Gastrocnemius medialis (tissue), 4 donors: ENCODE measurements around the gene SMTN. TPM values are rescaled to one million over a fixed set of nuclear protein-coding genes. Genes with fewer than 3 reads are reported as not detected.
"Not testable (repeated sequence)": the region's sequence is repeated elsewhere in the genome, so short reads cannot be mapped to it uniquely, and the experiment has no call there.

Experiments used
- ATAC-seq, 2 donors: fragments of 150-250 bp; one replicate each; pipeline ENCODE4 v1.9.1; 2016
- DNase-seq, 2 donors: peaks; one replicate each; pipeline ENCODE4 v3.0.0-alpha.2; 2019
- H3K27ac ChIP-seq, 4 donors: fragments of 200-600 bp; sonication (generic); 1 replicate in 1 of 4; 2 replicates in 3 of 4; pipeline ENCODE4 v1.5.1; 2016 to 2018; ENCODE audit warnings: mild to moderate bottlenecking in 2 of 4, moderate library complexity in 1 of 4
- H3K27me3 ChIP-seq, 3 donors: fragments of 200-600 bp; sonication (generic) in 2 of 3; 1 replicate in 1 of 3; 2 replicates in 2 of 3; pipeline versions ENCODE4 v1.5.1 to v1.6.0; 2016 to 2019; ENCODE audit warnings: mild to moderate bottlenecking in 1 of 3, moderate library complexity in 1 of 3
- H3K36me3 ChIP-seq, 2 donors: fragments of 200-600 bp; sonication (generic) in 1 of 2; one replicate each; pipeline ENCODE4 v1.5.1; 2017 to 2018
- H3K4me1 ChIP-seq, 2 donors: fragments of 200-600 bp; sonication (generic) in 1 of 2; one replicate each; pipeline ENCODE4 v1.5.1; 2016 to 2017; ENCODE audit warnings: mild to moderate bottlenecking in 2 of 2
- H3K4me3 ChIP-seq, 4 donors: fragments of 200-600 bp; sonication (generic) in 3 of 4; 1 replicate in 1 of 4; 2 replicates in 3 of 4; pipeline ENCODE4 v1.5.1; 2016 to 2019; ENCODE audit warnings: mild to moderate bottlenecking in 2 of 4
- H3K9me3 ChIP-seq, 3 donors: fragments of 200-600 bp; sonication (generic) in 2 of 3; 1 replicate in 1 of 3; 2 replicates in 2 of 3; pipeline ENCODE4 v1.5.1; 2016 to 2019
- CTCF ChIP-seq, 5 experiments: fragments of 450-650 bp in 3 of 5; fragments of 200-600 bp in 2 of 5; sonication (generic) in 2 of 5; IDR thresholded peaks in 4 of 5; conservative IDR thresholded peaks in 1 of 5; 1 replicate in 4 of 5; 2 replicates in 1 of 5; pipeline ENCODE4 v1.5.1; 2016 to 2019; ENCODE audit warnings: antibody characterized with exemption in 5 of 5, mild to moderate bottlenecking in 3 of 5, moderate library complexity in 3 of 5
- POLR2A ChIP-seq, 2 donors: fragments of 450-650 bp; IDR thresholded peaks; one replicate each; pipeline ENCODE4 v1.6.1; 2017; ENCODE audit warnings: antibody characterized with exemption in 2 of 2, mild to moderate bottlenecking in 2 of 2, moderate library complexity in 2 of 2
- in situ Hi-C, 4 donors: fragments of 200-750 bp; cut with MboI; loops; one replicate each; pipeline versions ENCODE4 v1.15.0 to v1.8.0; 2017; ENCODE audit warnings: low sequenced_read_pairs in 4 of 4
- intact Hi-C: fragments of 100-400 bp; cut with DNase I; formaldehyde crosslinking; loops from one replicate; pipeline ENCODE4 v1.15.1; 2023; ENCODE audit warnings: low total_unique reads
- total RNA-seq, 4 donors: library from RNA; depleted of rRNA; stranded (reverse); fragments of >200 nt; gene quantifications; one replicate each; pipeline versions ENCODE4 v1.1.0 to v1.2.3, GENCODE V29; 2016

SMTN gene
- total RNA-seq, 4 donors from 2014 or later, result 39.5 to 104 (median 45.3) TPM

- no peaks in the 10 kb centered on the region for H3K36me3 ChIP-seq
- no peak overlapping the region for H3K27ac ChIP-seq
- no peaks in the 10 kb centered on the region for H3K9me3 ChIP-seq
- TF ChIP-seq POLR2A (IDR thresholded peaks at IDR 0.05) (no peak), CTCF (IDR thresholded peaks at IDR 0.05 in 4 of 5, conservative IDR thresholded peaks at IDR 0.05 in 1 of 5) (no peak)
- no peak overlapping the region for H3K4me3 ChIP-seq
- DNase-seq (no peak), ATAC-seq (no peak)
- H3K27me3 ChIP-seq, result no peaks in the 10 kb centered on the region
- intact Hi-C loops (no loop called here), in situ Hi-C loops (no loop called here)
- H3K4me1 ChIP-seq, result peaks cover 0 to 5% of the 10 kb centered on the region in 2 donors
Measured at GRCh38 chr22:31056986-31057599, 24.0 kb upstream of the SMTN start.

GRCh38 chr22:31059663-31060062, 21.5 kb upstream of the SMTN start:
- H3K27ac ChIP-seq, ATAC-seq, H3K4me3 ChIP-seq, H3K36me3 ChIP-seq, H3K27me3 ChIP-seq, H3K4me1 ChIP-seq, intact Hi-C loops, H3K9me3 ChIP-seq, DNase-seq: not testable (repeated sequence)
- in situ Hi-C loops, result loop anchor here in 1 of 4 donors (10.0 kb wide), 1 partner anchor 55 kb away; no protein-coding TSS in a partner anchor

GRCh38 chr22:31062566-31063230, 18.4 kb upstream of the SMTN start:
- DNase-seq (no peak), ATAC-seq (no peak)
- intact Hi-C loops, result no loop called here
- H3K27me3 ChIP-seq, result no peaks in the 10 kb centered on the region
- TF ChIP-seq CTCF (IDR thresholded peaks at IDR 0.05 in 4 of 5, conservative IDR thresholded peaks at IDR 0.05 in 1 of 5) (no peak), POLR2A (IDR thresholded peaks at IDR 0.05) (no peak)
- H3K27ac ChIP-seq, result no peak overlapping the region
- no peak overlapping the region for H3K4me3 ChIP-seq
- H3K9me3 ChIP-seq, result no peaks in the 10 kb centered on the region
- H3K36me3 ChIP-seq, result no peaks in the 10 kb centered on the region
- in situ Hi-C loops, result loop anchor here in 1 of 4 donors (10.0 kb wide), 1 partner anchor 58 kb away; no protein-coding TSS in a partner anchor
- H3K4me1 ChIP-seq, result no peaks in the 10 kb centered on the region

GRCh38 chr22:31064369-31064768, 16.7 kb upstream of the SMTN start:
- Histone ChIP-seq H3K4me3 (no peak overlapping the region), H3K27me3 (no peaks in the 10 kb centered on the region), H3K9me3 (no peaks in the 10 kb centered on the region), H3K4me1 (no peaks in the 10 kb centered on the region), H3K27ac (no peak overlapping the region), H3K36me3 (no peaks in the 10 kb centered on the region)
- TF ChIP-seq CTCF (IDR thresholded peaks at IDR 0.05 in 4 of 5, conservative IDR thresholded peaks at IDR 0.05 in 1 of 5) (no peak), POLR2A (IDR thresholded peaks at IDR 0.05) (no peak)
- DNase-seq, result no peak
- in situ Hi-C loops, result loop anchor here in 1 of 4 donors (10.0 kb wide), 1 partner anchor 60 kb away; no protein-coding TSS in a partner anchor
- intact Hi-C loops, result no loop called here
- no peak for ATAC-seq

GRCh38 chr22:31068970-31069369, 12.1 kb upstream of the SMTN start:
- TF ChIP-seq POLR2A (IDR thresholded peaks at IDR 0.05), result no peak
- no peak for TF ChIP-seq CTCF (IDR thresholded peaks at IDR 0.05 in 4 of 5, conservative IDR thresholded peaks at IDR 0.05 in 1 of 5)
- intact Hi-C loops, result no loop called here
- Histone ChIP-seq H3K9me3 (no peaks in the 10 kb centered on the region), H3K27me3 (no peaks in the 10 kb centered on the region), H3K4me1 (no peaks in the 10 kb centered on the region), H3K36me3 (no peaks in the 10 kb centered on the region), H3K27ac (no peak overlapping the region), H3K4me3 (no peak overlapping the region)
- in situ Hi-C loops, result loop anchor here in 1 of 4 donors (10.0 kb wide), 1 partner anchor 64 kb away; no protein-coding TSS in a partner anchor
- DNase-seq, result no peak
- ATAC-seq, result no peak

GRCh38 chr22:31069691-31070314, 11.3 kb upstream of the SMTN start:
- H3K36me3 ChIP-seq, DNase-seq, H3K9me3 ChIP-seq, H3K27me3 ChIP-seq, H3K27ac ChIP-seq, H3K4me1 ChIP-seq, ATAC-seq, intact Hi-C loops, H3K4me3 ChIP-seq: not testable (repeated sequence)
- in situ Hi-C loops, result loop anchor here in 1 of 4 donors (10.0 kb wide), 1 partner anchor 65 kb away; no protein-coding TSS in a partner anchor

GRCh38 chr22:31073125-31073524, 8.0 kb upstream of the SMTN start:
- H3K27ac ChIP-seq, result peak overlapping the region in 3 of 4 donors; percentile 15 to 82 (median 77)
- H3K36me3 ChIP-seq, ATAC-seq, in situ Hi-C loops, DNase-seq, H3K4me3 ChIP-seq, H3K4me1 ChIP-seq, H3K27me3 ChIP-seq, H3K9me3 ChIP-seq, intact Hi-C loops: not testable (repeated sequence)
